Left renal pelvis (tissue), 4 donors: Measurements from ENCODE around the gene RSAD2. TPM values are rescaled to one million over a fixed set of nuclear protein-coding genes. Genes with fewer than 3 reads are reported as not detected.
"Not testable (repeated sequence)": the region's sequence is repeated elsewhere in the genome, so short reads cannot be mapped to it uniquely, and the experiment has no call there.

Experiments used
- DNase-seq, 4 donors: peaks; one replicate each; pipeline ENCODE4 v3.0.0-alpha.2; 2013; ENCODE audit warnings: low read depth in 4 of 4, low spot score in 3 of 4
- polyA plus RNA-seq, 4 donors: library from polyadenylated mRNA; unstranded; fragments of 120-200 nt; gene quantifications; one replicate each; pipeline ENCODE4 v1.2.1, GENCODE V29; 2013; ENCODE audit not compliant: insufficient read length in 4 of 4

Gene RSAD2
- polyA plus RNA-seq, 4 donors = 2.8 to 6.3 (median 4.5) TPM

- DNase-seq = no peak
These were observed 46.7 kb downstream of the RSAD2 start for GRCh38 chr2:6924101-6924923.

- DNase-seq = no peak
These were observed 47.4 kb downstream of the RSAD2 start for GRCh38 chr2:6924924-6925409.

- no peak for DNase-seq
These were observed 48.6 kb downstream of the RSAD2 start for GRCh38 chr2:6926071-6926732.

GRCh38 chr2:6927186-6927585 lies 49.6 kb downstream of the RSAD2 start:
- DNase-seq = no peak

GRCh38 chr2:6927753-6928152 lies 50.2 kb downstream of the RSAD2 start:
- no peak for DNase-seq

- no peak for DNase-seq
These were observed 50.9 kb downstream of the RSAD2 start for GRCh38 chr2:6928452-6928851.

- DNase-seq = no peak
These were observed 51.7 kb downstream of the RSAD2 start for GRCh38 chr2:6929196-6929819.

- DNase-seq = no peak
These were observed 53.5 kb downstream of the RSAD2 start for GRCh38 chr2:6930923-6931647.

GRCh38 chr2:6931753-6932152 lies 54.2 kb downstream of the RSAD2 start:
- no peak for DNase-seq

GRCh38 chr2:6932206-6932605 lies 54.6 kb downstream of the RSAD2 start:
- DNase-seq = no peak

- DNase-seq = no peak
These were observed 55.3 kb downstream of the RSAD2 start for GRCh38 chr2:6932828-6933227.

GRCh38 chr2:6933911-6934310 lies 56.3 kb downstream of the RSAD2 start:
- DNase-seq = no peak

GRCh38 chr2:6934345-6934744 lies 56.8 kb downstream of the RSAD2 start:
- DNase-seq = no peak

GRCh38 chr2:6934758-6935651 lies 57.4 kb downstream of the RSAD2 start:
- no peak for DNase-seq

- not testable (repeated sequence) for DNase-seq
These were observed 58.1 kb downstream of the RSAD2 start for GRCh38 chr2:6935652-6936020.

GRCh38 chr2:6937157-6937556 lies 59.6 kb downstream of the RSAD2 start:
- no peak for DNase-seq

GRCh38 chr2:6937582-6937981 lies 60.0 kb downstream of the RSAD2 start:
- DNase-seq = no peak

GRCh38 chr2:6939071-6939470 lies 61.5 kb downstream of the RSAD2 start:
- no peak for DNase-seq

- DNase-seq = no peak
These were observed 63.2 kb downstream of the RSAD2 start for GRCh38 chr2:6940820-6941219.
